Activated CD4-positive, alpha-beta T cell treated with anti-CD3 and anti-CD28 coated beads for 36 hours (primary cell): ENCODE data around the gene TTC7B. TPM values are rescaled to one million over a fixed set of nuclear protein-coding genes. Genes with fewer than 3 reads are reported as not detected.

Source experiments
- ATAC-seq: fragments of 200-7000 bp; cut with Tn5 transposase; one replicate; pipeline ENCODE4 v1.10.0; 2021; ENCODE audit warnings: mild to moderate bottlenecking, moderate library complexity
- CTCF ChIA-PET: fragments of 350-600 bp; sonication (Branson Sonifier 250); formaldehyde crosslinking; loops from one replicate; lab custom pipeline; 2021; ENCODE audit warnings: antibody characterized with exemption; lab: Charles Lee
- POLR2A ChIA-PET: fragments of 350-600 bp; sonication (Branson Sonifier 250); formaldehyde crosslinking; loops from one replicate; lab custom pipeline; 2021; ENCODE audit warnings: antibody characterized with exemption, inconsistent platforms; lab: Charles Lee
- DNase-seq: peaks from one replicate; pipeline ENCODE4 v3.0.0-alpha.2; 2020
- H3K27ac Mint-ChIP-seq: one replicate; pipeline ENCODE4 v1.8.0; 2021; ENCODE audit warnings: mixed read lengths
- H3K27me3 Mint-ChIP-seq: one replicate; pipeline ENCODE4 v1.8.0; 2021; ENCODE audit warnings: mixed read lengths
- H3K36me3 Mint-ChIP-seq: one replicate; pipeline ENCODE4 v1.8.0; 2021; ENCODE audit warnings: low read depth, mixed read lengths
- H3K4me1 Mint-ChIP-seq: one replicate; pipeline ENCODE4 v1.8.0; 2021; ENCODE audit warnings: mixed read lengths
- H3K4me3 Mint-ChIP-seq: one replicate; pipeline ENCODE4 v1.8.0; 2021; ENCODE audit warnings: mild to moderate bottlenecking, moderate library complexity, mixed read lengths
- H3K9me3 Mint-ChIP-seq: one replicate; pipeline ENCODE4 v1.8.0; 2021; ENCODE audit warnings: low read depth, mixed read lengths
- intact Hi-C, 2 experiments: fragments of 100-400 bp; cut with DNase I in 1 of 2; cut with micrococcal nuclease in 1 of 2; formaldehyde crosslinking; loops; one replicate each; pipeline versions ENCODE4 v1.14.2 to v1.15.1; 2022 to 2024; cut with DNase I, micrococcal nuclease
- total RNA-seq, 2 experiments: library from RNA; stranded (reverse); gene quantifications; one replicate each; pipeline ENCODE4 v1.2.3, GENCODE V29; 2021

TTC7B gene
- total RNA-seq, 2 experiments from 2014 or later: 5.8 to 8.2 TPM

DNA sequence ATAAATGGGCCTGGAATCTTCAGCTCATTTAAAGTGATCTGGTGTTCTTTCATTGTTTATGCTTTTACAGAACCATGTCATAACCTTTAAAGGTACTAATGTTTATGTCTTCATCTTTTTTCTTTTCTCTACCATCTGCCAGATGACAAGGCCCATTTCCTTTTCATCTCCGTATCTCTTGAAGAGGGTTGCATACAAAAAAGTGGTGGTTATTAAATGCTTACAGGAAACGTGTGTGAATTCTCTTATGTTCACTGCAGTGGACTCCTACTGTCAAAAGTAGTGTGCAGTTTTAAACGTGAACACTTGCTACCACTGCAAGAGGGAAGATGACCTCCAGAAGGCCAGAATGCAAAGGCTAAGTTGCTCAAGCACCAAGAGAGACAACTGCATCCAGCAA lies 91.4 kb downstream of the TTC7B start:
- Mint-ChIP-seq H3K27ac (no peak overlapping the region), H3K27me3 (no peaks in the 10 kb centered on the region), H3K4me3 (no peak overlapping the region), H3K9me3 (no peaks in the 10 kb centered on the region), H3K36me3 (no peaks in the 10 kb centered on the region), H3K4me1 (no peaks in the 10 kb centered on the region)
- ATAC-seq: no peak
- POLR2A ChIA-PET: no interaction called here
- CTCF ChIA-PET: no interaction called here
- intact Hi-C loops: no loop called here
- DNase-seq: no peak

DNA sequence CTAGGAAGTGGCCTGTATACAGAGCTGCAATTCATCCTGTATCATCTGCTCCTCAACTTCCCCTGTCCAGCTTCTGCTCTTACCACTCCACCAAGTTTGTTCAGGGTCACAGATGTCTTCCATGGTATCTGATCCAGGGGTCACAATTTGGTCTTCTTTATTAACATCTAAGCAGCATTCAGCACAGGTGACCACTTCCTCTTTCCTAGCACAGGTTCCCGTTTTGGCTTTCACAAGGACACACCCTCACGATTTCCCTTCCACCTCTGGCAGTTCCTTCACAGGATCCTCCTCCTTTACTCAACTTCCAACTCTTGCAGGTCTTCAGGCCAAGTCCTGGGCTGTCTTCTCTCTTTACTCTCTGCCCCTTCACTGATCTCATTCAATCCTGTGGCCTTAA lies 93.6 kb downstream of the TTC7B start:
- no peak for DNase-seq
- no peaks in the 10 kb centered on the region for H3K4me1 Mint-ChIP-seq
- ChIA-PET POLR2A (interaction anchor here (0.6 kb wide), 1 partner anchor 1869 kb away, joined by 7 read pairs; no protein-coding TSS in a partner anchor), CTCF (no interaction called here)
- H3K36me3 Mint-ChIP-seq: no peaks in the 10 kb centered on the region
- no peak overlapping the region for H3K4me3 Mint-ChIP-seq
- ATAC-seq: no peak
- no peaks in the 10 kb centered on the region for H3K27me3 Mint-ChIP-seq
- intact Hi-C loops: no loop called here
- H3K9me3 Mint-ChIP-seq: no peaks in the 10 kb centered on the region
- no peak overlapping the region for H3K27ac Mint-ChIP-seq

DNA sequence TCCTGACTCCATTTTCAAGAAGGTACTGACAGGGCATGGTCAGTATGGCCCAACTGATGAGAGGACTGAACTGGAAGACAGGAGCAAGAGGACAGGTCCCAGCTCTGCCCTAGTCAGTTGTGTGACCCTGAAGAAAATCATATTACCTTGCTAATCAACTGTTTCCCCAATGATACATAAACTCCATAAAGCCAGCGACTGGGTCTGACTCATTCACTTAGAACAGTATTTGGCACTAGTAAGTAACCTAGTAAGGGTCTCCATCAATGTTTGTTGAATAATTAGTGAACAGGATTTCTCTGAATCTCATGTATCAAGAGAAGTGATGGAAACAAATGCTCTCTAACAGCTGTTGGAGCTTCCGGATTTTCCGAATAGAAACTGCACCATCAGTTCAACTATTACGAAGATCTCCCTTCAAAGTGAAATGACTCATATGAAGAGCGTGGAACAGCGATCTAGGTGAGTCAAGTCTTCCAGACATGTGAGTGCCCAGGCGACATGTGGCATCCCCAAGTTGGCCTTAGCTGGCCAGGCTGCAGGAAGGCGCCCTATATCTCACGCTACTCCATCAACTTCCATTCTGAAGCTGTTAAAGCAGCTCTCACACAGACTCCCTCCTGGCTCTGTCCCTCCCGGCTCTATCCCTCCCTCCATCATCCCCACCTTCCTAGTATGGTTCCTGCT lies 94.5 kb downstream of the TTC7B start:
- ChIA-PET POLR2A (interaction anchor here (0.6 kb wide), 1 partner anchor 1870 kb away, joined by 7 read pairs; no protein-coding TSS in a partner anchor), CTCF (interaction anchor here (0.8 to 0.9 kb wide), 2 partner anchors 67 to 183 kb away, joined by 3 read pairs; no protein-coding TSS in a partner anchor)
- Mint-ChIP-seq H3K9me3 (no peaks in the 10 kb centered on the region), H3K36me3 (no peaks in the 10 kb centered on the region), H3K27me3 (no peaks in the 10 kb centered on the region), H3K27ac (no peak overlapping the region), H3K4me1 (no peaks in the 10 kb centered on the region), H3K4me3 (no peak overlapping the region)
- DNase-seq: peak; percentile 32
- peak; percentile 71 for ATAC-seq
- intact Hi-C loops: no loop called here

DNA sequence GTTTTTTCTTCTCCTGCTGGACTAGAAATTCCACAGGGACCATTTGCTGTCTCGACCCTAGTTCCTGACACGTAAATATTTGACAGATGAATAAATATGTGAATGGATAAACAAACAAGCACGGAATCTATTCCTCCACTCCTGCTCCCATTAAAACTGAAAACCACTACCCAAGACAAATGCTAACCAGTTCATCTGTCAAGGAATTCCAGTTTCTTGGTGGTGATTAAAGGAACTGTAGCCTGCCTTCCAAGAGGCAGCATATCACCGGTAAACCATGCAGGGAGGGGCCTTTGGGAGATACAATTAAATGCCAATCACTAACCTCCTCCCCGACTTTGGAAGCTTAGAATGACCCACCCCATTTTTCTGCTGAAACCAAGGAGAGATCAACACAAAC lies 95.4 kb downstream of the TTC7B start:
- ChIA-PET CTCF (interaction anchor here (0.9 to 1.7 kb wide), 3 partner anchors 22 to 68 kb away, joined by 3 read pairs; no protein-coding TSS in a partner anchor), POLR2A (no interaction called here)
- Mint-ChIP-seq H3K4me3 (no peak overlapping the region), H3K4me1 (no peaks in the 10 kb centered on the region), H3K9me3 (no peaks in the 10 kb centered on the region), H3K36me3 (no peaks in the 10 kb centered on the region), H3K27me3 (no peaks in the 10 kb centered on the region), H3K27ac (no peak overlapping the region)
- intact Hi-C loops: no loop called here
- no peak for ATAC-seq
- DNase-seq: no peak

DNA sequence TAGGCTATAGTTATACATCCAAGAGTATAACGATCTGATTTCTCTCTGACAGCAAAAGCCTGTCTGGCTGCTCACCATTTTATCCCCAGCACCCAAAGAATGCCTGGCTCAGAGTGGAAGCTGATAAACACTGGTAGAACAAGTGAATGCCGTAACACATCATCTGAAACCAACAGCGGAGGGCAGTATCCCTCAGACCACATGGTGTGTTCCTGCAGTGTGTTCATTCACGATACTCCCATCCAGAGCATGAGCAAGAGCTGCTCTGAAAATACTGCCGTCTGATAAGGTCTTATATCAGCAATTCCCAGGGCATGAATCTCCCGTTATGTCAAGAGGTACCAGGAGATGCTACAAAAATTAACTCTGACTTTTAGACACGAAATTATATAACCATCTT lies 95.9 kb downstream of the TTC7B start:
- ChIA-PET POLR2A (no interaction called here), CTCF (interaction anchor here (1.1 to 1.7 kb wide), 2 partner anchors 21 to 22 kb away, joined by 3 read pairs; no protein-coding TSS in a partner anchor)
- DNase-seq: no peak
- H3K36me3 Mint-ChIP-seq: no peaks in the 10 kb centered on the region
- intact Hi-C loops: no loop called here
- H3K4me1 Mint-ChIP-seq: no peaks in the 10 kb centered on the region
- H3K27me3 Mint-ChIP-seq: no peaks in the 10 kb centered on the region
- no peak for ATAC-seq
- no peak overlapping the region for H3K27ac Mint-ChIP-seq
- no peak overlapping the region for H3K4me3 Mint-ChIP-seq
- no peaks in the 10 kb centered on the region for H3K9me3 Mint-ChIP-seq

DNA sequence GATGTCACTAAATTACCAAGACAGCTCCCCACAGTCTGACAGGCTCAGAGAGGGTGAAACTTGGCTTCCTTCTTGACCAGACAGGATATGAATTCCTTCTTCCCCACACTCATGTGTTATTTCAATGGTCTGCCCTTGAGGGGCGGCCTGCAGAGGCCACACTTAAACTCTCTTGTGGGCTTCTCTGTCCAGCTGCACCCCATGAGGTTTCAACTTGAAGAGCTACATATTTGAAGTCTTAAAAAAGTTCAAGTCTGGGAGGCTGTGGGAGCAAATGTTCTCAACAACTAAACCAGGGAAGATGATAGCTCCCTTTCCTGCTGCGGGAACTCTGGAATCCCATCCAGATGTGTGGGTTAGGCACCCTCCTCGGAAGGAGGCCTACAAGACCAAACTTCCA lies 98.3 kb downstream of the TTC7B start:
- Mint-ChIP-seq H3K4me3 (no peak overlapping the region), H3K9me3 (no peaks in the 10 kb centered on the region), H3K27ac (no peak overlapping the region), H3K4me1 (no peaks in the 10 kb centered on the region), H3K36me3 (no peaks in the 10 kb centered on the region), H3K27me3 (no peaks in the 10 kb centered on the region)
- intact Hi-C loops: no loop called here
- DNase-seq (no peak), ATAC-seq (no peak)
- ChIA-PET CTCF (interaction anchor here (0.7 to 1.0 kb wide), 4 partner anchors 12 to 149 kb away, joined by 3 to 5 read pairs (median 3); no protein-coding TSS in a partner anchor), POLR2A (no interaction called here)

DNA sequence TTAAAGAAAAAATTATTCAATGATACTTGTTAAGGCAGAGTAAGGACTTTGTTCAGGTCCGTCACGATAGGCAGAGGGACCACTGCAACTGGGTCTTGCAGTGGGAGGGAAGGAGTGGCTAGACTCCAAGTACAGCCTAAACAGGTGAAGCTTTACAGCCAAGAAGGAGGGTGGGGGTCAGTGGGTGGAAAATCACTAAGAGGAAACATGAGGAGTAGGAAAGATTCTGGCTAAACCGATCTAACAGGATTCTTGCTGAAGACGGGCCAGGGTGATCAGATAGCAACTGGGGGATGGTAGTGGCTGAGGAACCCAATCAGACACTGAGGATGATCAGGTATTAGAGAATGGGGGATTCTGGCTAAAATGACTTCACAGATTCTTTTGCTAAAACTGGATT lies 100.2 kb downstream of the TTC7B start:
- Mint-ChIP-seq H3K4me3 (no peak overlapping the region), H3K36me3 (no peaks in the 10 kb centered on the region), H3K27ac (no peak overlapping the region), H3K9me3 (no peaks in the 10 kb centered on the region), H3K4me1 (no peaks in the 10 kb centered on the region), H3K27me3 (no peaks in the 10 kb centered on the region)
- POLR2A ChIA-PET: no interaction called here
- intact Hi-C loops: no loop called here
- CTCF ChIA-PET: interaction anchor here (0.7 to 1.1 kb wide), 2 partner anchors 18 to 101 kb away, joined by 3 to 4 read pairs; no protein-coding TSS in a partner anchor
- no peak for ATAC-seq
- no peak for DNase-seq

DNA sequence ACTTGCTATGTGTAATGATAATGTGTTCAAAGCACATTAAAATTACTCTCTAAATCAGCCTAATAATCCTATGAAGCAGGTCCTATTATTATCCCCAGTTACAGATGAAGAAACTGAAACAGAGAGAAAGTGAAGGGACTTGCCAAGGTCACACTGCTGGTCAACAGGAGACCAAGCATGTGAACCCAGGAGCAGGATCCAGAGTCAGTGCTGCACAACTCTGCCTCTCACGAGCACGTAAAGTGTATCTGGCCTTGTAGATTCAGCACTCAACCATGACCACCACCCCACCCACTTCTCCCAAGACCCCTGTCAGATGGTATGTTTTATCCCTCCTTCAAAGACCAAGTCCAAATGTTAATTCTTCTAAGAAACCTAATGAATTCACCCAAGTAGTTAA lies 100.7 kb downstream of the TTC7B start:
- no peaks in the 10 kb centered on the region for H3K36me3 Mint-ChIP-seq
- ATAC-seq (no peak), DNase-seq (no peak)
- no peak overlapping the region for H3K4me3 Mint-ChIP-seq
- H3K9me3 Mint-ChIP-seq: no peaks in the 10 kb centered on the region
- intact Hi-C loops: no loop called here
- CTCF ChIA-PET: interaction anchor here (3.4 kb wide), 1 partner anchor 18 kb away, joined by 14 read pairs; no protein-coding TSS in a partner anchor
- no peaks in the 10 kb centered on the region for H3K27me3 Mint-ChIP-seq
- H3K4me1 Mint-ChIP-seq: no peaks in the 10 kb centered on the region
- no peak overlapping the region for H3K27ac Mint-ChIP-seq
- POLR2A ChIA-PET: no interaction called here

DNA sequence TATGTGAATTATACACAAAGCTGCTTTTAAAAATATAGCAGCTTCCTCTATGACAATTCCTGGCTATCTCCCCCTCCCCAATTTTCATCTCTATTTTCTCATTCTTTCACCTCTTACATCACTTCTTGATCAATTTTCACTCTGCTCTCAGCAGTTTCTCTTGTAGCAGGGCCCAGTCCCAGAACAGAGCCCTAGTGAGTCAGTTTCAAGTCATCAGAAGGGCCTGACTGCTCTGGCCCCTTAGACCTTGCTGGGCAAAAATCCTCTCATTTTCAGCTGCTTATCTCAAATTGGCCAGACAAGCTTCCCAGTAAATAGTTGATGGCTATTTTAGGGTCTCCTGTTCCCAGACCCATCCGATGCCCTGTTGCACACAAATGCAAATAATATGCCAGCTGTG lies 101.4 kb downstream of the TTC7B start:
- DNase-seq: no peak
- Mint-ChIP-seq H3K4me3 (no peak overlapping the region), H3K27me3 (no peaks in the 10 kb centered on the region), H3K36me3 (no peaks in the 10 kb centered on the region), H3K9me3 (no peaks in the 10 kb centered on the region), H3K4me1 (no peaks in the 10 kb centered on the region), H3K27ac (no peak overlapping the region)
- ChIA-PET CTCF (interaction anchor here (2.0 to 3.4 kb wide), 2 partner anchors 15 to 17 kb away, joined by 6 to 14 read pairs; no protein-coding TSS in a partner anchor), POLR2A (no interaction called here)
- no peak for ATAC-seq
- intact Hi-C loops: no loop called here

DNA sequence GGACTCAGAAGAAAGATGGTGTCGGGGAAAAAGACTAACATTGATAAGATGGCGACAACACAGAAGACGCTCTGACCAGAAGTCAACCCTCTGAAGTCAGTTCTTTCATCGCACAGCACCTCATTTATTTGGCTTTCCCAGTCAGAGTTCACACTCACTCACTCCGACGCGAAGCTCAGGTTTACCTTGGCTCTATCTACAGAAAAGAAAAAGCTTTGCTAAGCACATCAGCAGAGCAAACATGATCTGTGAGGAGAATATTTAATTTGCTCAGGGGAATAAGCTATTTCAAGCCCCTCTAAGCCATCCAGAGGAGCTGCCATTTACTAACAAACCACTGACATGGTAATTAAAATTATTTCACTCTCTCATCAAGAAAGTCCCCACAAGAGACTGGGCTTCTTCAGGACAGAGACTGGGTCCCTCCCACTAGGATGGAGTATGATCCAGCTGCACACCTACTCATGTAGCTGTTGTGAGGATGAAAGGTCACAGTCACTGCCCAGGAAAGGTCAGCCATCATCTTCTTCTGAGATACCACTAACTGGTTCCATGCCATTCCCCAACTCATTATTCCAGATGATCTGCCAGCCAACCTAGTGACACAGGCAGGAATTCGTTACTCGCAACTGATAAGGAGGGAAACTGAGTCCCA lies 111.4 kb downstream of the TTC7B start:
- ATAC-seq: no peak
- H3K36me3 Mint-ChIP-seq: no peaks in the 10 kb centered on the region
- H3K27me3 Mint-ChIP-seq: no peaks in the 10 kb centered on the region
- ChIA-PET CTCF (interaction anchor here (0.8 kb wide), 1 partner anchor 8 kb away, joined by 3 read pairs; no protein-coding TSS in a partner anchor), POLR2A (no interaction called here)
- H3K27ac Mint-ChIP-seq: no peak overlapping the region
- intact Hi-C loops: no loop called here
- no peaks in the 10 kb centered on the region for H3K9me3 Mint-ChIP-seq
- no peak for DNase-seq
- no peaks in the 10 kb centered on the region for H3K4me1 Mint-ChIP-seq
- no peak overlapping the region for H3K4me3 Mint-ChIP-seq

DNA sequence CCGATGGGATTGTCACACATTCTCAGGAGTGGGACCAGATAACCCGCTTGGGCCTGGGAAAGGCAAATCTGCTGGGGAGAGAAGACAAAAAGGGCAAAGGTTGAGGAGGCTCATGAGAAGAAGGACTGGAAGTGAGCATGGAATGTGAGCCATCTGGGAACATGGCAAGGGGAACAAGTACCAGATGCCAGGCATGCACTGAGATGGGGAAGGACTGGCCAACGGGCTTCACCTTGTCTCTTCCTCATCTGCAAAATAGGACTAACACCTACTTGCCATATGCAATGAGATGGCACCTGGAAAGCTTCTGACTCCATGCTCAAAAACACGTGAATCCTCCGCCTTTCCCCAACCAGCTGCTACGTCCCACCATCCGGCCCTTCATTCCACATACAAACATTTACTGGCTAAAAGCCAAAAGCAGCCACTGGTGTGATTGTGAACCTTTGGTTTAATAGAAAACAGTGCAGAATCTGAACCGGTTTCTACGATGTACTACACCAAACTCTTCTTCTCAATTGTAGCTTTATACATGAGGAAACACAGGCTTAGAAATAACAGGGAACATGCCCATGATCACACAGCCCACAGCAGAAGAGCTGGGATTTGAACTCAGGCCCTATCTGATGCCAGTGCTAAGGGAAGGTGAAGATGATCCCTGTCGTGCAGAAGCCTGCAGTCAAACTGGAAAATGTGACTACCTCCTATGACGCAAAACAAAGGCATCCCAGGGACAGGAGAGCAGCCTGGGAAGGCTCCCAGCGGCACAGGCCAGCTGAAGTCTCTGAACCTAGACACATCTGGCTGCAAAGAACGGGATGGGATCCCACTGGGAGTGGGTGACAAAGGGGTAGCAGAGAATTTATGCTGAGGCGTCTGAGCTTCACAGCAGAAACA lies 112.1 kb downstream of the TTC7B start:
- intact Hi-C loops: no loop called here
- H3K27ac Mint-ChIP-seq: no peak overlapping the region
- ChIA-PET POLR2A (no interaction called here), CTCF (interaction anchor here (0.6 kb wide), 1 partner anchor 449 kb away, joined by 3 read pairs; no protein-coding TSS in a partner anchor)
- no peaks in the 10 kb centered on the region for H3K4me1 Mint-ChIP-seq
- H3K27me3 Mint-ChIP-seq: no peaks in the 10 kb centered on the region
- DNase-seq (no peak), ATAC-seq (no peak)
- H3K9me3 Mint-ChIP-seq: no peaks in the 10 kb centered on the region
- no peak overlapping the region for H3K4me3 Mint-ChIP-seq
- no peaks in the 10 kb centered on the region for H3K36me3 Mint-ChIP-seq
